CD4-positive, alpha-beta T cell treated with Interleukin-17A for 1 hour (primary cell): ENCODE measurements around the gene AMN.

Source experiments
- DNase-seq: peaks from one replicate; pipeline ENCODE4 v3.0.0-alpha.2; 2020

AMN gene

DNA sequence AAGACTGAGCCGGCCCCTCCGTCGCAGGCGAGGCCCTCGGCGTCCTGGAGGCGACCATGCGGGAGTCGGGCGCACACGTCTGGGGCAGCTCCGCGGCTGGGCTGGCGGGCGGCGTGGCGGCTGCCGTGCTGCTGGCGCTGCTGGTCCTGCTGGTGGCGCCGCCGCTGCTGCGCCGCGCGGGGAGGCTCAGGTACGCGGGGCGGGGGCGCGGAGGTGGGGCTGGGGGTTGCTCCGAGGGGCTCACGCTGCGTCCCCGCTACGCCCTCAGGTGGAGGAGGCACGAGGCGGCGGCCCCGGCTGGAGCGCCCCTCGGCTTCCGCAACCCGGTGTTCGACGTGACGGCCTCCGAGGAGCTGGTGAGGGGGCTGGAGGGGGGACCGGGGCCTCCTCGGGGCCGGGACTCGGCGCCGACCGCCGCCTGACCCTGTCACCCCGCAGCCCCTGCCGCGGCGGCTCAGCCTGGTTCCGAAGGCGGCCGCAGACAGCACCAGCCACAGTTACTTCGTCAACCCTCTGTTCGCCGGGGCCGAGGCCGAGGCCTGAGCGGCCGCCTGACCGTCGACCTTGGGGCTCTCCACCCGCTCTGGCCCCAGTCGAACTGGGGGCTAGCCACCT, 7.8 kb downstream of the AMN start:
- DNase-seq: no peak

DNA sequence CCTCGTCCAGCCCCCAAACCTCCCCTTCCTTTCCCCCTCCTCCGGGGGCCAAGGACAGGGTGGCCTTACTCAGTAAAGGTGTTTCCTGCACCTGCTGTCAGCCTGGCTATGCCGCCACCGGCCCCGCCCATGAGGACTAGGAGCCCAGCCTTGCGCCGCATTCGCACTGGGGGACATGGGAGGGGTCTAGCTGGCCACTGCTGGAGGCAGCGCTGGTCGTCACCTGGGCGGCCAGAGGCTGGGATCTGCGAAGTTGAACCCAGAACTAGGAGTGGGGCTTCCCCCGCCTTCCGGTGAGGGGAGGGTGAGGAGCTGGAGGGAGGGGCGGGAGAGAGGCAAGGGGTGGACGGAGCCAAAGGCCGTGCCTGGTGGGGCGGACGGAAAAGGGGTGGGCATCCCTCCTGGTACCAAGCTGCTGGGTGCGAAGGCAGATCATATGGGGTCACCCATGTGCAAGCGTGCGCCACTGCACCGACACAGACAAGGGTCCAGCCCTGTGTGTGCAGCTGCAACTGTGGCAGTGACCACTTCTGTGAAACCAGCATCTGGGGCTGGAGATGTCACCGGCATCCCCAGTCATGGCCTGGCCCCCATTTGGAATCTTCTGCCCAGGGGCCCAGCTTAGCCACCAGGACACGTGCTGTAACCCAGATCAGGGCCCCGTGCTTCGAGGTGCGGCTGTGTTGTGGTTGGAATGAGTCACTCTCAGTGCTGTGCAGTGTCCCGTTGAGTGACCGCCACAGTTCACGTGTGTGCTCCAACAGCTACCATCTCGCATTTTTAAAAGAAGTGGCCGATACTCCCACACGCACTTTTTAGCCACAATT, 8.5 kb downstream of the AMN start:
- no peak for DNase-seq

- no peak for DNase-seq
Measured at GRCh38 chr14:102931580-102932285, 9.3 kb downstream of the AMN start.

DNA sequence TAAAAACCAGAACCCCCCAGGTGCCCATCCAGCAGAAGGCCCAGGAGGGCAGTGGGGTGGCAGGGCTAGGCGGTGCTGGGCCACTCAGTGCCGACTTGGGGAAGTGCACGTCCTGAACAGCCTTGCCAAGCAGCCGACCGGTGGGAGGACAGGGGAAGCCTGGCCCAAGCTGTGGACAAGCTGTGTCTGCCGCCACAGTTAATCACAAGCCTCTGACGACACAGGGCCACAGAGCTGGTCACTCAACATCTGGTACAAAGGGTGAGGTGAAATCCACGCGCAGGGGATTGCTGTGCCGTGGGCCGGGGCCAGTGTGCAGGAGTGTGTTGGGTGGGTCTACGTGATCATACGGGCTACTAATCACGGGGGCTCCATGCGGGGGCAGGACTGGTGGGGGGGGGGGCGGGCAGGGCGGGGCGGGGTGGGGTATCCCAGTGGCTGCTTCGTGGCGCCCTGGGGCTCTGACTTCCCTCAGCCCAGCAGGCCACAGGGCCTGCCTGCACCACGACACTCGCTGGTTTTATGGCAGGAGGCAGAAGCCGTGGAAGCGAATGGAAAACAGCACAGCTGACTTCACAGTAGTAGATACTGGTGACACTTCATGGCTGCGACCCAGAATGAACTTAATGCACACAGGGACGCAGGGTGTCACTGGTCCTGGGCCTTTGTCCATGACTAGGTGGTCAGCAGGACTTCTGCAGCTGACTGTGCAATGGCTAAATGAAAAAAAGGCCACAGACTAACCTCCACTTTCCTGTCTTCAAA, 10.2 kb downstream of the AMN start:
- DNase-seq: no peak

DNA sequence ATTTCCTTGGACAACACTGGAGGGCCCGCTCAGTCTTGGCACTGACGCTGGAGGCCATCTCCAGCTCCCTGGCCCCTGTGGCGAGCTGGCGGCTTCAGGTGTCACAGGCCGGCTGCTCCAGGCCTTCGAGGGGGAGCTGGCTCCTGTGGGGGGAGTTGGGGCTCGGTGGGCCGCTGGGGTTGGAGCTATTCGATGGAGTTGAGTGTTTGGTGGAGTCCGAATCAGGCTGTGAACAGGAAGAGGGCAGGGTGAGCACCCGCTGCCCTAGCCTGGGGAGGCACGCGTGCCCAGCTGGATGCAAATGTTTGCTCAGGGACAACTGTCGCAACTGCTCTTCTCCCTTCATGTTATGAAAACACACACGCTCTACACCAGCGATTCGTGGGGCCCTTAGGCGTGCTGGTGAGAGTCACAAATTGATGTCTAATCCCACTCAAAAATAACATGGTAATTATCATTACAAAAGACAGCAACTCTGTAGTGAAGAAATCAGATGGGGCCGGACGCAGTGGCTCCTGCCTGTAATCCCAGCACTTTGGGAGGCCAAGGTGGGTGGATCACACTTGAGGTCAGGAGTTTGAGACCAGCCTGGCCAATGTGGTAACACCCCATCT, 11.3 kb downstream of the AMN start:
- DNase-seq: no peak

DNA sequence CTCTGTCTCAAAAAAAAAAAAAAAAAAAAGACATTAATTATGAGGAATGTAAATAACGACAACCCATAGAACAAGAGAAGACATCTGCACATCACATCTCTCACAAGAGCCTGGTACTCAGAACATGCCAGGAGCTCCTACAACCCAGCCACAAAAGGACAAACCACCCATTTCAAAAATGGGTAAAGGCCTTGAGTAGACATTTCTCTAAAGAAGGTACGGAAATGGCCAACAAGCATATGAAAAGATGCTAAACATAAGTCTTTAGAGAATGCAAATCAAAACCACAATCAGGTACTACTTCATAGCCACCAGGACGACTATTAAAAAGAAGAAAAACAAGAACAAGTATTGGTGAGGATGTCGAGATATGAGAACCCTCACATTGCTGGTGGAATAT, 13.3 kb downstream of the AMN start:
- DNase-seq: no peak

- DNase-seq: no peak
Measured at GRCh38 chr14:102937331-102938175, 15.1 kb downstream of the AMN start.

DNA sequence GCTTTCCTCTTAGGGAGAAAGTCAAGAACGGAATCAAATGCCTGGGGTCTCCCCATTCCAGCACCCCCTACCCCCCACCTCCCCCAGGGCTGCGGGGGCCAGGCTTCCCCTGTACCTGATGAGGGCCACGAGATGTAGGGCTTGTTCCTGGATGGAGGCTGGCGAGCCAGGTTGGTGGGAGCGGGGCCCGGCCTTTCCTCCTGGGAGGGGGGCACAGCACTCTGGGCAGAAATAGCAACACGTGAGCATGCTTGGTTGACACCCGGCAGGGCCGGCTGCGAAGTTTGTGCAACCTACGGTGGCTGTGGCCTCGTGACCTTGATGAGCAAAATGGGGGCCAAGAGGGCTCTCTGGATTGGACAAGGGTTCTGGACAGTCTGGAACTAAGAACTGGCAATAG, 15.7 kb downstream of the AMN start:
- no peak for DNase-seq

- no peak for DNase-seq
Measured at GRCh38 chr14:102939329-102939728, 16.9 kb downstream of the AMN start.

DNA sequence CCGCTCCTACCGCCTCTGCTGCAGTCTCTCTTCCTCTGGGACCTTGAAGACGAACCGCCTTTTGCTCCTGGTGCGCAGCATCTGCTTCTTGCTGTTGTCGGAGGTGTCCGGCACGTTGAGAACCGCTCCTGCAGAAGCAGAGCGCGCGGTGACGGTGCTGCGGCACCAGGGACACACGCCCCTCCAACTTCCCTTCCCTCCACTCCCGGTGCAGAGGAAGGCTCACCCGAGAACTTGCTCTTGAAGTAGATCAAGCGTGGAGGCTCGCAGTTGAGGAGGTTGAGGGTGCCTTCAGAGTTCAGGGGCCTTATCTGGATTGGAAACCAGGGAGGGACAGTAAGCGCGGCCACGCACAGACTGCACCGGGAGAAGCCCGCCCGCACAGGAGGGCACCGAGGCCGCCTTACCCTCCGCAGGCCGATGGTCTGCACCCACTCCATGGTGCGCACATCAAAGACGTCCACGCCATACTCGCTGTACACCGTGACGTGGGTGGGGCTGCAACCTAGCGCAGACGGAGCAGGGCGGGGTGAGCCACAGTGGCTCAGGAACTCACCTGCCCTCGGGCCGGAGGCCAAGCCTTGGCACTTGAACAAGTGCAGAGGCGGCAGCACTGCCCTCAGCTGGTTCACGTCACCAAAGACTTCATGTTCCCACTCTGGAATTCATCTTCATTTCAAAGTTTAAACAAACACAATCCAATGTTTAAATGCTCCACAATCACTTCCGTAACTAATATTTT, 17.5 kb downstream of the AMN start:
- no peak for DNase-seq

DNA sequence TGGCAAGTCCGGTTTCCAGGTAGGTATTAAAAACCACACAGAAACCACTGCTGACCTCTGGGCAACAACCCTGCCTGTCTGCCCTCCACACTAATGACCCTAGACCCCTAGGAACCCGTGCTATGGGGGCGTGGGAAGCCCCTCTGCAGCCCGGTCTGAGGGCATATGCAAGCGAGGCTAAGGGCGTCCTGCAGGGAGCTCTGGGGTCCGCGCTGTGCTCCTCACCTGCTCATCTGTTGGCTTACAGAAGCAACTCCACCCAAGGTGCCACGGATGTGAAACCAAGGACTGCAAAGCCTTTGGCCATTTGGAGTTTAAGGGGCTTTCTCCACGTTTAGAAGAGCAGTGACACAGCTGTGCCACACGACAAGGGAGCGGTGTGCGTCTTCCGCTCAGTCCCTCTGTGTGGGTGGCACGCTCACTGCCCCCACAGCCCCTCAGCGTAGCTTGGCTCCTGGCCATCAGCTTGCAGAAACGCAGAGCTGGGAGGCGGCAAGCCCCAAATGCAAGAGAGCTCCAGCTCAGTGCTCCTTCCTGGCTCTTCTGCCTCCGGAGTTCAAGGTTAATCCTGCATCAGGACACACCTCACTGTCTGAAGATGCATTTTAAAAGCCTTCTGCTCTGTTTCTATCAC, 18.4 kb downstream of the AMN start:
- no peak for DNase-seq

DNA sequence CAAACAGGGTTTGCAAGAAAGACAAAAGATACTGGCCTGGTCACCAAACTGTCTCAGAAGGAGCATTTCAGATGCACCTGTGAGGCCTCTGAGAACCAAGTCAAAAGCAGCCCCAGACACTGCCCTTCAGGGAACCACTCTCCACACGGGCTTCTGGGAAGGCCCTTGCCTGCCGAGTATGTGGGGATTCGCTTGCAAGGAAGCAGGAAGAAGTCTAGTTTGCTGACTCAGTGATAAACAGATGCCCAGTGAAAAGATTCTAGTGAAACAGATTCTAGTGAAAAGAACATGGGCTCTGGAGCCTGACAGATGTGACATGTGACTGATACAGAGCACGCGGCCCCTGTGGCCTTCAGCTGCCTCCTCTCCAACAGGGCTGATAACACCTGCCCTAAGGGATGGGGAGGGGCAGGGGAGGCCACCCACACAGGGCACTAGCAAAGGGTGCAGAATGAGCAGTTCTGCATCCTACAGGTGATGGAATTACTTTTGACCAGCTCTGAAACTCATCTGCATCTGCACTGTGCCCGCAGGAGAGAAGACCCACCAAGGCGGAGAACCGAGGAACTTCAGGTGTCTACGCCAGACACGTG, 19.1 kb downstream of the AMN start:
- DNase-seq: no peak

- DNase-seq: no peak
Measured at GRCh38 chr14:102942069-102942468, 19.6 kb downstream of the AMN start.

DNA sequence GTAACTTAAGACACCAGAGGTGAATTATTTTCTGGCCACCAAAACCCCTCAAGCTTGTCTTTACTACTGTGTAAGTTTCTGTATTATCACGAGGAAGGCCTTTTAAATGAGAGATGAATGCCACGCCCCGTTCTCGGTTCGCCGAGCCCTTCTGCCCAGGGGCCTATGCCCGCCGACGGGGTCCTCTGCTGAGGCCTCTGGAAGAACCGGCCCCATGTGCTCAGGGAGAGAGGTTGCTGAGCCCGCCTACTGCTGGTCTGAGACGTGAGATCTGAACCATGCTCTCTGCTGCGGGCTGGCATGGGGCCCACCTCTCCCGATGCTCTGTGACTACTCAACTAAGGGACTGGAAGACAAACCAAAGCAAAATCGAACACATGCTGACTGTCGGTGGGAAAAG, 21.0 kb downstream of the AMN start:
- no peak for DNase-seq

DNA sequence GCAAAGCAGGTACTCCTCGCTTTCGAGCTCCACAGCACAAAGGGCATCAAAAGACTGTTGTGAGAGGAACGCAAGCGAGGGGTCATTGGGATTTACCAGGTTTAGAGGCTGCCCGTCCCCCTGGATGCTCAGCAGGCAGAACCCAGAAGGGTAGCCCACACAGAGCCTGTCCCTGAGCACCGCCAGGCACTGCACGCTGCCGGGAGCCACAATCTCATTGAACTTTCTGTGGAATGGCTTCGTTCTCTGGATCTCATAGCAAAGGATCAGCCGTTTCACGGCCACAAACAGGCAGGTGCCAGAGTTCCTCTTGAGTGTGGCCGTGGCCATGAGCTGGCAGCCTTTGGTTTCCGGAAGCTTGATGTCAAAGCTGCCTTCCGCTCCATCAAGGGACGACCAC, 21.5 kb downstream of the AMN start:
- no peak for DNase-seq

DNA sequence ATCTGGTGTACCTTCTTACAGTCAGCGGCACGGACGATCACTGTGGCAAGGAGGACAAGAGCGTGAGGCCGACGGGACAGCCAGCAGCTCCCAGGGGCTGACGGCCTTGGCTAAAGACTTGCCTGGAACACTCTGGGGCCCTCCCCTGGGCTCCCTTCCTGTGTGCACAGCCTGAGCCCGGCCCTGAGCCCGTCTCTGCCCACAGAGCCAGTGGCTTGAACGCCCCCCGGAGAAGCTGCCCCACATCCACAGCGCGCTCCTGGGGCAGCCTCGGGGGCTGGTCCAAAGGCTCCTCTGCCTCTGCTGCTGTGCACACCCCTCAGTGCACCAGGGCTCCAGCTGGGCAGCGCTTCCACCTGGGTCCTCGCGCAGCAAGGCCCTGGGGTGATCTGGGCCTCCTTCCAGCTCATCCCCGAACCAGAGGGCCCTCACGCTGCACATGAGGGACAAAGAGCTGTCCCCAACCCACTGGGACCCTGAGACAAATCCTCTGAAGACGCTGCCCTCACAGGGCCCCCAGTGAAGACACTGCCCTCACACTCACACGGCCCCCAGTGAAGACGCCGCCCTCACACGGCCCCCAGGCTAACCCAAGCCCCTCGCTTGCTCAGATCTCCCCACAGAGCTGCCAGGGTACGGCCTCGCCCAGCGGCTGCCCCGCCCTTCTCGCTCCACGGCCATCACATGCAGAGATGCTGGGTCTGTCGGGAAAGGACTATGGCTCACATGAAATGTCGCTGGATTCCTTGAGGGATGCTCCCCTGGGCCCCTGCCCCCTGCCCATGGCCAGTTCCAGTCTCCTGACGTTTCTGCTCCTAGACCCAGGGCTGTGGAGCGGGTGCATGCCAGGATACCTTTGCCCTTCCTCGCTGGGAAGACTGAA, 22.2 kb downstream of the AMN start:
- DNase-seq: no peak

DNA sequence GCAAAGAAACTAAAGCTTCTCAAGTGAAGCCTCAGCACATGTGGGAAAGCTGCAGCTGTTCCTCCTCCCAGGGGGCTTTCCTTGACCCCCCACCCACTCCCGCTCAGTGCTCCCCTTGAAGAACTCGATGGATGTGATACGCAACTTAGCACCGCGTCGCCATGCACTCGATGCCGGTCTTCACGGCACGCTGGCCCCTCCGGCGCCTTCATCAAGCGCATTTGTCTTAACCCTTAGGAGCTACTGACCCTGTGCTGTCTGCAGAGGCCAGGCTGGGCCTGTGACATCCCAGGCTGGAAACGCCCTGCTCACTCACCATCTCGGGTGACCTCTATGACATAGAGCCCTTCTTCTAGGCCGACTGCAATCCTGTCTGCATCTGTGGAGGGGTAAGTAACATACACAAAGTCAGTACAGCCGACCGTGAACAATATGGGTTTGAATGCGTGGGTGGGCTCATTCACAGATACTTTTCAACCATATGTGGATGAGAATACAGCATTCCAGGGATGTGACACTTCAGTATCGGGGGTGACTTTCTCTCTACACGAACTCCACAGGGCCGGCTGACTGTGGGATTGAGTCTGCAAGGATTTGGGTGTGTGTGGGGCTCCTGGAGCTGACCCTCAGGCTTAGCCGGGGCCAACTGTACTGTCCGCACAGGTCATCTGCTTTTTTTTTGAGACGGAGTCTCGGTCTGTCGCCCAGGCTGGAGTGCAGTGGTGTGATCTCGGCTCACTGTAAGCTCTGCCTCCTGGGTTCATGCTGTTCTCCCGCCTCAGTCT, 23.1 kb downstream of the AMN start:
- DNase-seq: no peak
